Brain pericyte (primary cell): ENCODE data around the gene VTA1.

Experiments used
- DNase-seq: peaks from one replicate; pipeline ENCODE4 v3.0.0-alpha.2; 2012; ENCODE audit warnings: low read depth, low spot score

VTA1 gene

GRCh38 chr6:142265476-142265875, 118.4 kb downstream of the VTA1 start:
- no peak for DNase-seq

GRCh38 chr6:142266060-142266459, 119.0 kb downstream of the VTA1 start:
- DNase-seq = no peak

- no peak for DNase-seq
Observed at GRCh38 chr6:142271476-142271875, 124.4 kb downstream of the VTA1 start.
